ENCODE results near the gene ZNF407. TPM values are rescaled to one million over a fixed set of nuclear protein-coding genes. Genes with fewer than 3 reads are reported as not detected.

The ZNF407 gene
- total and polyA plus RNA-seq, 2 of the 13 experiments (the other 11 are each of a cell fraction or from before 2014, with no cell fraction given) = 2.3 to 8.7 TPM

DNA sequence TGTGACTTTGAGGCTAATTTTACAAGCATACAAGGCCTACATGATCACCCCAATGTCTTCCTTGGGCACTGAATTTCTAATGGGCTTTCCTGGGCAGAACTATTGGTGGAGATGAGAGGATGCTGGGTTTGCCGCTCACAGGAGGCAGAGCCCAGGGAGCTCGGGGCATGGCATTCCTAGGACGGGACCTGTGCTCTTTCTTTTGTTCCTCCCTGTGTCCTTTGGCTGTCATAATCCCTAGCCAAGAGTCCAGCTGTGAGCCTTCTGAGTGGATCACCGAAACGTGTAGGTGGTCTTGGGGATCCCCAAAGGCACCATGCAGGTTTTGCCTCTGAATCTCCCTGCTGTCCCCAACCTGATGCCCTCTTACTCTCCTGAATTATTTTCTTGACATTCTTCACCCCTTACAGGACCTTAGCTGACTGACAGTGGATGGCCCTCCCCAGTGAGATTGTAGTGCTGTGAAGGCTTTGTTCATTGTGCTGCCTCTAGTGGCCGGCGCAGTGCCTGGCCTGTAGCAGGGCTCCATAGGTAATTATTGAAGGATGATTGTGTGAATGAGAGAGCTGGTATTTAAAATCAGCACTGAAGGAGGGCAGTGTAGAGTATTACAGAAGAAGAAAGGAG is 221.9 kb downstream of the ZNF407 start:
- intact Hi-C loops (cut with micrococcal nuclease; ENCODE audit: unreplicated experiment) = loop anchor here (1.0 kb wide), 1 partner anchor 162 kb away; no protein-coding TSS in a partner anchor
- ATAC-seq (peak; percentile 99), DNase-seq (ENCODE audit: low spot score) (peak; percentile 19), FAIRE-seq (no peak)
- Histone ChIP-seq H3K27ac (ENCODE audit: extremely low read length, insufficient read depth, low read length) (no peak overlapping the region), H3K27me3 (ENCODE audit: control insufficient read depth in 1 of 2, insufficient read depth in 2 of 2, low read length in 2 of 2) (no peaks in the 10 kb centered on the region), H3K9ac (ENCODE audit: insufficient read depth, low read depth, low read length) (no peak overlapping the region), H3K36me3 (replicated peaks in 1 of 2; ENCODE audit: control insufficient read depth in 1 of 2, insufficient read depth in 2 of 2, low read length in 2 of 2) (no peaks in the 10 kb centered on the region), H4K20me1 (ENCODE audit: insufficient read depth, low read length) (no peaks in the 10 kb centered on the region), H3K4me2 (ENCODE audit: low read depth, low read length) (no peak overlapping the region), H2AFZ (ENCODE audit: low read length) (no peak overlapping the region), H3K9me3 (ENCODE audit: low read length) (no peaks in the 10 kb centered on the region), H3K4me3 (replicated peaks in 1 of 3; ENCODE audit: insufficient read depth in 1 of 3, low read depth in 2 of 3, low read length in 3 of 3) (no peak overlapping the region), H3K4me1 (ENCODE audit: insufficient read depth, low read length) (no peaks in the 10 kb centered on the region), H3K79me2 (ENCODE audit: insufficient read depth, low read length) (no peaks in the 10 kb centered on the region)
- CTCF ChIA-PET (ENCODE audit: low intra/inter-chr PET ratio, low total read pairs) = interaction anchor here (1.2 kb wide), 1 partner anchor 162 kb away, joined by 7 read pairs; no protein-coding TSS in a partner anchor
- in situ Hi-C loops (cut with HindIII; ENCODE audit: extremely low pct_ligation_motif_present, low pct_unique_long_range_greater_than_20kb) = no loop called here
- TF ChIP-seq, protein P1, sequence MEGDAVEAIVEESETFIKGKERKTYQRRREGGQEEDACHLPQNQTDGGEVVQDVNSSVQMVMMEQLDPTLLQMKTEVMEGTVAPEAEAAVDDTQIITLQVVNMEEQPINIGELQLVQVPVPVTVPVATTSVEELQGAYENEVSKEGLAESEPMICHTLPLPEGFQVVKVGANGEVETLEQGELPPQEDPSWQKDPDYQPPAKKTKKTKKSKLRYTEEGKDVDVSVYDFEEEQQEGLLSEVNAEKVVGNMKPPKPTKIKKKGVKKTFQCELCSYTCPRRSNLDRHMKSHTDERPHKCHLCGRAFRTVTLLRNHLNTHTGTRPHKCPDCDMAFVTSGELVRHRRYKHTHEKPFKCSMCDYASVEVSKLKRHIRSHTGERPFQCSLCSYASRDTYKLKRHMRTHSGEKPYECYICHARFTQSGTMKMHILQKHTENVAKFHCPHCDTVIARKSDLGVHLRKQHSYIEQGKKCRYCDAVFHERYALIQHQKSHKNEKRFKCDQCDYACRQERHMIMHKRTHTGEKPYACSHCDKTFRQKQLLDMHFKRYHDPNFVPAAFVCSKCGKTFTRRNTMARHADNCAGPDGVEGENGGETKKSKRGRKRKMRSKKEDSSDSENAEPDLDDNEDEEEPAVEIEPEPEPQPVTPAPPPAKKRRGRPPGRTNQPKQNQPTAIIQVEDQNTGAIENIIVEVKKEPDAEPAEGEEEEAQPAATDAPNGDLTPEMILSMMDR (CRISPR knock-in tag; IDR thresholded peaks at IDR 0.05) = peak; percentile 47; the same call in 1 of the 2 replicates
- TF ChIP-seq ISX (CRISPR knock-in tag; conservative IDR thresholded peaks at IDR 0.05) (no peak), STAG1 (CRISPR knock-in tag; IDR thresholded peaks at IDR 0.05) (peak; percentile 68), XRCC5 (optimal IDR thresholded peaks at IDR 0.05; ENCODE audit: low read length) (peak; percentile 41), POLR2A (IDR thresholded peaks at IDR 0.05; ENCODE audit: insufficient read depth in 1 of 2, low read depth in 2 of 2, low read length in 2 of 2) (no peak), ZNF460 (CRISPR knock-in tag; IDR thresholded peaks at IDR 0.05; ENCODE audit: borderline replicate concordance) (no peak), ZNF3 (CRISPR knock-in tag; IDR thresholded peaks at IDR 0.05) (no peak), KAT7 (CRISPR knock-in tag; IDR thresholded peaks at IDR 0.05; ENCODE audit: borderline replicate concordance) (no peak), EP300 (IDR thresholded peaks at IDR 0.05; ENCODE audit: low read depth in 2 of 2, low read length in 2 of 2) (peak in 1 of 2 experiments; percentile 59; a peak in 1 of 4 replicates), EP300 (CRISPR knock-in tag; IDR thresholded peaks at IDR 0.05; ENCODE audit: borderline replicate concordance) (no peak), SALL1 (CRISPR knock-in tag; IDR thresholded peaks at IDR 0.05) (0 out of 2 replicates have a peak, but pooled peaks have one; percentile 22), CEBPB (IDR thresholded peaks at IDR 0.05; ENCODE audit: borderline replicate concordance, low read depth, low read length) (no peak), ERF (CRISPR knock-in tag; IDR thresholded peaks at IDR 0.05) (peak; percentile 15; the same call in 1 of the 2 replicates), KLF16 (CRISPR knock-in tag; IDR thresholded peaks at IDR 0.05) (no peak), MTF1 (CRISPR knock-in tag; IDR thresholded peaks at IDR 0.05) (no peak), ZFP41 (CRISPR knock-in tag; IDR thresholded peaks at IDR 0.05; ENCODE audit: borderline replicate concordance) (no peak), SMC3 (IDR thresholded peaks at IDR 0.05; ENCODE audit: low read length) (peak; percentile 18; the same call in 1 of the 2 replicates), ZMYM4 (CRISPR knock-in tag; IDR thresholded peaks at IDR 0.05) (peak; percentile 39; the same call in 1 of the 2 replicates), ZNF644 (CRISPR knock-in tag; IDR thresholded peaks at IDR 0.05; ENCODE audit: low read depth) (0 out of 2 replicates have a peak, but pooled peaks have one; percentile 13)
- TF ChIP-seq, protein P2, sequence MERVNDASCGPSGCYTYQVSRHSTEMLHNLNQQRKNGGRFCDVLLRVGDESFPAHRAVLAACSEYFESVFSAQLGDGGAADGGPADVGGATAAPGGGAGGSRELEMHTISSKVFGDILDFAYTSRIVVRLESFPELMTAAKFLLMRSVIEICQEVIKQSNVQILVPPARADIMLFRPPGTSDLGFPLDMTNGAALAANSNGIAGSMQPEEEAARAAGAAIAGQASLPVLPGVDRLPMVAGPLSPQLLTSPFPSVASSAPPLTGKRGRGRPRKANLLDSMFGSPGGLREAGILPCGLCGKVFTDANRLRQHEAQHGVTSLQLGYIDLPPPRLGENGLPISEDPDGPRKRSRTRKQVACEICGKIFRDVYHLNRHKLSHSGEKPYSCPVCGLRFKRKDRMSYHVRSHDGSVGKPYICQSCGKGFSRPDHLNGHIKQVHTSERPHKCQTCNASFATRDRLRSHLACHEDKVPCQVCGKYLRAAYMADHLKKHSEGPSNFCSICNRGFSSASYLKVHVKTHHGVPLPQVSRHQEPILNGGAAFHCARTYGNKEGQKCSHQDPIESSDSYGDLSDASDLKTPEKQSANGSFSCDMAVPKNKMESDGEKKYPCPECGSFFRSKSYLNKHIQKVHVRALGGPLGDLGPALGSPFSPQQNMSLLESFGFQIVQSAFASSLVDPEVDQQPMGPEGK (CRISPR knock-in tag; IDR thresholded peaks at IDR 0.05) = peak; percentile 41; the same call in 1 of the 2 replicates
- POLR2A ChIA-PET = no interaction called here
- BruUV-seq (replicated peaks) = no TSS peak
- WGBS (ENCODE audit: low lambda C conversion rate) = 69% methylated on average over 7 of the region's 7 CpGs
